Mesothelial cell of epicardium (in vitro differentiated cells): ENCODE measurements around the gene CSAD. TPM values are rescaled to one million over a fixed set of nuclear protein-coding genes. Genes with fewer than 3 reads are reported as not detected.

Source experiments
- DNase-seq, 2 experiments: peaks; one replicate each; pipeline ENCODE4 v3.0.0; 2021; ENCODE audit warnings: low spot score in 2 of 2; ENCODE audit not compliant: unreplicated experiment in 2 of 2
- H3K27ac Mint-ChIP-seq: 2 replicates; pipeline ENCODE4 v1.8.0; 2021; ENCODE audit warnings: mixed read lengths
- H3K27me3 Mint-ChIP-seq: 2 replicates; pipeline ENCODE4 v1.8.0; 2021; ENCODE audit warnings: low read depth, mixed read lengths
- H3K36me3 Mint-ChIP-seq: 2 replicates; pipeline ENCODE4 v1.8.0; 2021; ENCODE audit warnings: mixed read lengths
- H3K4me1 Mint-ChIP-seq: 2 replicates; pipeline ENCODE4 v1.8.0; 2021; ENCODE audit warnings: mixed read lengths
- H3K4me3 Mint-ChIP-seq: 2 replicates; pipeline ENCODE4 v1.8.0; 2021; ENCODE audit warnings: mild to moderate bottlenecking, moderate library complexity, mixed read lengths
- H3K9me3 Mint-ChIP-seq: 2 replicates; pipeline ENCODE4 v1.8.0; 2021; ENCODE audit warnings: mixed read lengths
- CTCF ChIP-seq: fragments of 200-600 bp; sonication (generic); IDR thresholded peaks from one replicate; pipeline ENCODE4 v1.5.0; 2021; ENCODE audit warnings: antibody characterized with exemption; ENCODE audit not compliant: unreplicated experiment
- total RNA-seq: library from RNA; stranded (reverse); gene quantifications from 3 replicates; pipeline ENCODE4 v1.2.1, GENCODE V29; 2021

CSAD gene
- total RNA-seq, 1 donor from 2014 or later, result 129 TPM

- Mint-ChIP-seq H3K36me3 (peaks cover 7% of the 10 kb centered on the region), H3K27ac (peak overlapping the region; percentile 96), H3K9me3 (no peaks in the 10 kb centered on the region), H3K4me3 (peak overlapping the region; percentile 53), H3K27me3 (no peaks in the 10 kb centered on the region), H3K4me1 (peaks cover 55% of the 10 kb centered on the region)
- DNase-seq, result no peak
- TF ChIP-seq CTCF, result no peak
Measured at GRCh38 chr12:53223389-53224060, 42.8 kb upstream of the CSAD start.

DNA sequence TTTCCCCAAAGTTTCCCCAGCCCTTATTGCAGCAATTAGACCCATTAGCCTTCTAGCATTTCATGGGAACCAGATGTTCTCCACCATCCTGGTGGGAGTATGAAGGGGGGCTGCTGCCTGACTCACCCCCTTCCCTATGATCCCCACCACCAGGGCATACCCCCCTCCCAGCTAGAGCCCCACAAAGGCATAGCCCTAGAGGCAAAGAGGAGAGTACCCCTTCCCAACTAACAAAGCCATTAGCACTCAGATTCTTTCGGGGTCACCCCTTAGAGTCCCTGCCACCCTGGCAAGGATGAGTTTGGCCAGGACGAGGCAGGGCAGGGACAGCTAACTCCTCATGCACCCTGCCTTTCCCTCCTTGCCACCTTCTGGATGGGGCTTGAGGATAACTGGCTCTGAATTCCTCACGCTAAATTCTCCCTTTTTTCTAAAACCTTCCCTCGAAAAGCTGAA lies 42.1 kb upstream of the CSAD start:
- H3K36me3 Mint-ChIP-seq, result peaks cover 4% of the 10 kb centered on the region
- TF ChIP-seq CTCF, result no peak
- no peaks in the 10 kb centered on the region for H3K27me3 Mint-ChIP-seq
- H3K9me3 Mint-ChIP-seq, result no peaks in the 10 kb centered on the region
- peak overlapping the region; percentile 96 for H3K27ac Mint-ChIP-seq
- no peak for DNase-seq
- H3K4me3 Mint-ChIP-seq, result peak overlapping the region; percentile 53
- H3K4me1 Mint-ChIP-seq, result peaks cover 62% of the 10 kb centered on the region

DNA sequence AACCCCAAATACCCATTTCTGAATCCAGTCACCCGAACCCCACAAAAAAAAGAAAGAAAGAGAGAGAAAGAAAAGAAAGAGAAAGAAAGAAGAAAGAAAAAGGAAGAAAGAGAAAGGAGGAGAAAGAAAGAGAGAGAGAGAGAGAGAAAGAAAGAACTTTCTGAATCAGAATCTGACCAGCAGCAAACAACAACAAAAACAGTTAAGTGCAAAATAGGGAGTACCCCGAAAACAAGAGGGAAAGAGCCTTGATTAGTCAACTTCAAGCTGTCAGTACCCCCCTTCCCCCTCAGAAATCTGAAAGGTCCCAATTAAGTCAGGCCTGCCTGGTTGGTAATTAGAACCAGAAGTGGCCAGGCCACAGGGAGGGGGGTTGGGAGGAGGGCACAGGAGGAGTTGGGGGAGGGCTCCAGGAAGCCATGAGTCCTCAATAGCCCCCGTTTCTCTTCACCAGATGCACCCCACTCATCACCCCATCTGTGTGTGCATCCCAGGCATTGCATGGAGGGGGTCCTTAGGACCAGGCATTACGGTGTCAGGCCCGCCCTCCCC lies 41.5 kb upstream of the CSAD start:
- Mint-ChIP-seq H3K27me3 (no peaks in the 10 kb centered on the region), H3K9me3 (no peaks in the 10 kb centered on the region), H3K27ac (peak overlapping the region; percentile 96), H3K4me1 (peaks cover 68% of the 10 kb centered on the region), H3K4me3 (peak overlapping the region; percentile 53), H3K36me3 (peaks cover 4% of the 10 kb centered on the region)
- TF ChIP-seq CTCF, result no peak
- no peak for DNase-seq

DNA sequence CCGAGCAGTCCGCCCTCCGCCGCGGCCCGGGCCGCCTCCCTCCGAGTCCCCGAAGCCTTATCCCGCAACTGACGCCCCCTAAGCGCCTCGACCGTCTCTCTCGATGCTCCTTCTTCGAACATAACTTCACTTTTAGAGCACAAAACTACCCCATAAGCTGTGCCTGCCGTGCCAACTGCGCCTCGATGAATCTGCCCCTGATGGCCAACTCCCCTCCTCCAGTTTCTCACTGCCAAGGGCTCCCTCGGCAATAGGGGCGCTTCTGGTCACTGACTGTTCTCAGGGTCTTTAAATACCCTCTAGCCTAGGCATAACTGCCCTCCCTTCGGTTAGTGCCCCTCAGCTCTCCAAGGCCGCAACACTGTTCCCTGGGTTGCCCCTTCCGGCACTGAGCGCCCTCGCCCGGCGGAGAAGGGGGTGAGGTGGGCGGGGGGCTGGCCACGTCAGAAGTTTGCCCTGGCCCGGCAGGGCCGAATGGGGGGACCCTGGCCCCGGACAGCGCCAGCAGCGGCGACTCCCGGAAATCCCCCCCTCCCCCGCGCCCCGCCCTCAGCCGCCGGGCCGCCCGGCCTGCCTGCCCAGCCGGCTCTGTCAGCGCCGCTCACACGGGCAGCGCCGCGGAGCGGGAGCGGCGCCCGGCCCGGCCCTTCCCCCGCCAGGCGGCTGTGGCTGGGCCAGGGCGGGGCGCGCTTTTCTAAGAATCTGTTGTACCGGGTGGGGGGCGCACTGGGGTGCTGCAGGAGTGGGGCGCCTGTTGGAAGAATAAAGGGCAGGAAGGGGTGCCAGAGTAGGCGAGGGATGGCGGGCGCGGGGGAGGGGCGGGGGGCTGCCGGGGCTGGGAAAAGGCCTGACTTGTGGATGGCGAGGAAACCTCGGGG lies 40.7 kb upstream of the CSAD start:
- Mint-ChIP-seq H3K4me1 (peaks cover 72% of the 10 kb centered on the region), H3K4me3 (peak overlapping the region; percentile 94), H3K9me3 (no peaks in the 10 kb centered on the region), H3K27me3 (no peaks in the 10 kb centered on the region), H3K27ac (peak overlapping the region; percentile 99), H3K36me3 (no peaks in the 10 kb centered on the region)
- peak; percentile 62 to 76 for DNase-seq
- no peak for TF ChIP-seq CTCF

DNA sequence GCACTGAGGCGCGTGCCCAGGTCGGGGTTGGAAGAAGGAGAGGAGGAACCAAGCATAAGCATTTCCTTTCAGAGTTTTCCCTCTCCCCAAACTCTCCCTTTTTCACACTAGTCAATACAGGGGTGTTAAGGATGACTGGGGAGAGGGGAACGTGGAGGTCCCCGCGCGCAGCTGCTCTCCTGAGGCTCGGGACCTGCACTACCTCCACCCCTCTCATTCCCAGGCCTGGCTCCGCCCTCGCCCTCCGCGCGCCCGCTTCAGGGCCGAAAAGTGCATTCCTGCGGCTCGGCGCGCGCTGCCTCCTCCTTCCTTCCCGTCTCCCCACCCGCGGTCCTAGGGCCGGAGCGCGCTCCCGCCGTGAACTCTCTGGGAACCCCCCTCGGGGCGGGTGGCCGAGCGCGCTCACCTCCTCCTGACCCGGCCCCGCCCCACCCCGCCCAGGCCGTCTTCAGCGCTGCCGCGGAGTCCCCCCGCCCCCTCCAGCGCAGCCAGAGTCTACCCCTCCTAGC lies 40.0 kb upstream of the CSAD start:
- Mint-ChIP-seq H3K36me3 (no peaks in the 10 kb centered on the region), H3K27ac (peak overlapping the region; percentile 99), H3K4me3 (peak overlapping the region; percentile 94), H3K9me3 (no peaks in the 10 kb centered on the region), H3K27me3 (no peaks in the 10 kb centered on the region), H3K4me1 (peaks cover 74% of the 10 kb centered on the region)
- TF ChIP-seq CTCF, result no peak
- peak; percentile 85 to 93 for DNase-seq
